ENCODE data around the gene IMMP2L.

- TF ChIP-seq CTCF (IDR thresholded peaks at IDR 0.05) (no peak), POLR2A (IDR thresholded peaks at IDR 0.05) (no peak), EP300 (IDR thresholded peaks at IDR 0.05) (no peak)
Measured at GRCh38 chr7:110867771-110868170, 694.5 kb downstream of the IMMP2L start.
